H1 (cell line): Measurements from ENCODE around the gene NR2C2AP. TPM values are rescaled to one million over a fixed set of nuclear protein-coding genes. Genes with fewer than 3 reads are reported as not detected.
A peak's percentile ranks its signal among the peaks of the same experiment; 100 is the strongest.

ENCODE experiments used
- FOSL1 ChIP-seq: IDR thresholded peaks from 2 replicates; pipeline ENCODE4 v1.6.1; 2011; ENCODE audit warnings: mild to moderate bottlenecking, low read depth, low read length, moderate library complexity; ENCODE audit not compliant: insufficient read depth
- NRF1 ChIP-seq: IDR thresholded peaks from 2 replicates; pipeline ENCODE4 v1.6.1; 2011; ENCODE audit warnings: mild to moderate bottlenecking, low read depth, low read length, improper control_type of control experiment
- SIN3A ChIP-seq, 2 experiments: IDR thresholded peaks in 1 of 2; conservative IDR thresholded peaks in 1 of 2; 2 replicates each; pipeline ENCODE4 v1.6.1; 2011 to 2012; ENCODE audit warnings: low read length in 2 of 2, improper control_type of control experiment in 1 of 2, low read depth in 1 of 2, mild to moderate bottlenecking in 1 of 2
- SIRT6 ChIP-seq: IDR thresholded peaks from one replicate; pipeline ENCODE4 v1.7.1; 2012; ENCODE audit warnings: low read length, inconsistent platforms
- polyA plus RNA-seq, 7 experiments: library from polyadenylated mRNA; depleted of rRNA in 3 of 7; stranded (reverse) in 5 of 7; unstranded in 2 of 7; fragments of >200 nt in 5 of 7; fragments of 200-250 nt in 2 of 7; gene quantifications; 1 replicate in 5 of 7; 2 replicates in 1 of 7; 4 replicates in 1 of 7; pipeline versions ENCODE4 v1.2.1 to v1.2.3, GENCODE V29; 2011 to 2013; ENCODE audit warnings: missing spikeins in 2 of 7, mixed read lengths in 2 of 7
- total RNA-seq: library from RNA; stranded (reverse); fragmentation: NEBNext Ultra II Directional; extraction: Animal tissue kit (Norgen Biotek cat#: 25700); gene quantifications from 2 replicates; pipeline ENCODE4 v1.2.1, GENCODE V29; 2021
- TF ChIP-seq, protein P1 (sequence below), 3 experiments: IDR thresholded peaks; 1 replicate in 2 of 3; 2 replicates in 1 of 3; pipeline versions ENCODE4 v1.5.1 to v1.6.1; 2011; ENCODE audit warnings: low read length in 3 of 3, mild to moderate bottlenecking in 3 of 3, inconsistent platforms in 2 of 3, low read depth in 1 of 3, moderate library complexity in 1 of 3; ENCODE audit not compliant: insufficient read depth in 1 of 3; ENCODE audit errors: control extremely low read depth in 1 of 3
- TF ChIP-seq, protein P2 (sequence below): fragments of 300-600 bp; sonication (generic); IDR thresholded peaks from 2 replicates; pipeline ENCODE4 v1.7.1; 2012; ENCODE audit warnings: low read length, moderate library complexity, mild to moderate bottlenecking, inconsistent platforms; ENCODE audit not compliant: insufficient replicate concordance

The NR2C2AP gene
- total and polyA plus RNA-seq, 2 of the 8 experiments (the other 6 are each of a cell fraction or from before 2014, with no cell fraction given): 16.4 to 20.5 TPM

DNA sequence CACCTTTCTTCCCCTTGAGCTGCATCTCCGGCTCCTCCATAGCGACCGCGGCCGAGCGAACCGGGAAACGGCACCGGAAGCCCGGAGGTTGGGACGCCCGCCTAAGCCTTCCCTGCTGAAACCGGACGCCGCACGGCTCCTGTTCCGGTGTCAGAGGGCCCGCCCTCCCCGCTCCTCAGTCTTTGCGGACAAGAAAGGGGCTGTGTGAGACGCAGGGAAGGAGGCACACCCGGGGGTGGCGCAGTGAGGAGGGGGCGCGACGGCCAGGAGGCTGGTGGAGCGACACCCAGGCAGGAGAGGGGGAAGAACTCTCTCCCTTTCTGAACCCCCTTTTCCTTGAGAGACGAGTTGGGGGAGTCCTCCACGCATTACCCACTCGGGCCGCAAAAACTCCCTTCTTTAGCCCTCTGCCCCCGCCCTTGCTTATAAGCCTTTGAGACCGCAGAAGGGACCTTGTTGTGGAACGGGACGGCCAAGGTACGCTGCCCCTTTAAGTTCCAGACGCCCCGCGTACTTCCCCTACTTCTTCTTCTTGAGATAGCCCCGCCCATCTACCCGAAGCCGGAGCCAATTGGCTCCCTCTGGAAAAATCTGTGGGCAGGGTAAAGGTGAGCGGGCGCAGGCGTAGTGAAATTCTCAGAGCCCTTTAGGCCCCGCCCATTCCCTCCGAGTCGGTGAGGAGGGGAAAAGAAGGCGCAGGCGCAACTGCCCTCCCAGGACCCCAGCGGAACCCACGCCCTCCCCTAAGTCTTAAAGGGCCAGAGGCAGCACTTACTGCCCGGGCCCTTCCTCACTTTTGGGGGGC, 10.9 kb downstream of the NR2C2AP start, which contains the start of the genes BORCS8 and RFXANK (continued):
- peak; percentile 88 for TF ChIP-seq NRF1
- 0 out of 2 replicates have a peak, but pooled peaks have one; percentile 22 for TF ChIP-seq FOSL1
- TF ChIP-seq, protein P1, sequence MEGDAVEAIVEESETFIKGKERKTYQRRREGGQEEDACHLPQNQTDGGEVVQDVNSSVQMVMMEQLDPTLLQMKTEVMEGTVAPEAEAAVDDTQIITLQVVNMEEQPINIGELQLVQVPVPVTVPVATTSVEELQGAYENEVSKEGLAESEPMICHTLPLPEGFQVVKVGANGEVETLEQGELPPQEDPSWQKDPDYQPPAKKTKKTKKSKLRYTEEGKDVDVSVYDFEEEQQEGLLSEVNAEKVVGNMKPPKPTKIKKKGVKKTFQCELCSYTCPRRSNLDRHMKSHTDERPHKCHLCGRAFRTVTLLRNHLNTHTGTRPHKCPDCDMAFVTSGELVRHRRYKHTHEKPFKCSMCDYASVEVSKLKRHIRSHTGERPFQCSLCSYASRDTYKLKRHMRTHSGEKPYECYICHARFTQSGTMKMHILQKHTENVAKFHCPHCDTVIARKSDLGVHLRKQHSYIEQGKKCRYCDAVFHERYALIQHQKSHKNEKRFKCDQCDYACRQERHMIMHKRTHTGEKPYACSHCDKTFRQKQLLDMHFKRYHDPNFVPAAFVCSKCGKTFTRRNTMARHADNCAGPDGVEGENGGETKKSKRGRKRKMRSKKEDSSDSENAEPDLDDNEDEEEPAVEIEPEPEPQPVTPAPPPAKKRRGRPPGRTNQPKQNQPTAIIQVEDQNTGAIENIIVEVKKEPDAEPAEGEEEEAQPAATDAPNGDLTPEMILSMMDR (IDR thresholded peaks at IDR 0.05; ENCODE audit: control extremely low read depth in 1 of 3, insufficient read depth in 1 of 3, low read depth in 1 of 3, low read length in 3 of 3): peak in 1 of 3 experiments; percentile 4; a peak in 1 of 4 replicates
- TF ChIP-seq SIRT6: no peak
- TF ChIP-seq, protein P2, sequence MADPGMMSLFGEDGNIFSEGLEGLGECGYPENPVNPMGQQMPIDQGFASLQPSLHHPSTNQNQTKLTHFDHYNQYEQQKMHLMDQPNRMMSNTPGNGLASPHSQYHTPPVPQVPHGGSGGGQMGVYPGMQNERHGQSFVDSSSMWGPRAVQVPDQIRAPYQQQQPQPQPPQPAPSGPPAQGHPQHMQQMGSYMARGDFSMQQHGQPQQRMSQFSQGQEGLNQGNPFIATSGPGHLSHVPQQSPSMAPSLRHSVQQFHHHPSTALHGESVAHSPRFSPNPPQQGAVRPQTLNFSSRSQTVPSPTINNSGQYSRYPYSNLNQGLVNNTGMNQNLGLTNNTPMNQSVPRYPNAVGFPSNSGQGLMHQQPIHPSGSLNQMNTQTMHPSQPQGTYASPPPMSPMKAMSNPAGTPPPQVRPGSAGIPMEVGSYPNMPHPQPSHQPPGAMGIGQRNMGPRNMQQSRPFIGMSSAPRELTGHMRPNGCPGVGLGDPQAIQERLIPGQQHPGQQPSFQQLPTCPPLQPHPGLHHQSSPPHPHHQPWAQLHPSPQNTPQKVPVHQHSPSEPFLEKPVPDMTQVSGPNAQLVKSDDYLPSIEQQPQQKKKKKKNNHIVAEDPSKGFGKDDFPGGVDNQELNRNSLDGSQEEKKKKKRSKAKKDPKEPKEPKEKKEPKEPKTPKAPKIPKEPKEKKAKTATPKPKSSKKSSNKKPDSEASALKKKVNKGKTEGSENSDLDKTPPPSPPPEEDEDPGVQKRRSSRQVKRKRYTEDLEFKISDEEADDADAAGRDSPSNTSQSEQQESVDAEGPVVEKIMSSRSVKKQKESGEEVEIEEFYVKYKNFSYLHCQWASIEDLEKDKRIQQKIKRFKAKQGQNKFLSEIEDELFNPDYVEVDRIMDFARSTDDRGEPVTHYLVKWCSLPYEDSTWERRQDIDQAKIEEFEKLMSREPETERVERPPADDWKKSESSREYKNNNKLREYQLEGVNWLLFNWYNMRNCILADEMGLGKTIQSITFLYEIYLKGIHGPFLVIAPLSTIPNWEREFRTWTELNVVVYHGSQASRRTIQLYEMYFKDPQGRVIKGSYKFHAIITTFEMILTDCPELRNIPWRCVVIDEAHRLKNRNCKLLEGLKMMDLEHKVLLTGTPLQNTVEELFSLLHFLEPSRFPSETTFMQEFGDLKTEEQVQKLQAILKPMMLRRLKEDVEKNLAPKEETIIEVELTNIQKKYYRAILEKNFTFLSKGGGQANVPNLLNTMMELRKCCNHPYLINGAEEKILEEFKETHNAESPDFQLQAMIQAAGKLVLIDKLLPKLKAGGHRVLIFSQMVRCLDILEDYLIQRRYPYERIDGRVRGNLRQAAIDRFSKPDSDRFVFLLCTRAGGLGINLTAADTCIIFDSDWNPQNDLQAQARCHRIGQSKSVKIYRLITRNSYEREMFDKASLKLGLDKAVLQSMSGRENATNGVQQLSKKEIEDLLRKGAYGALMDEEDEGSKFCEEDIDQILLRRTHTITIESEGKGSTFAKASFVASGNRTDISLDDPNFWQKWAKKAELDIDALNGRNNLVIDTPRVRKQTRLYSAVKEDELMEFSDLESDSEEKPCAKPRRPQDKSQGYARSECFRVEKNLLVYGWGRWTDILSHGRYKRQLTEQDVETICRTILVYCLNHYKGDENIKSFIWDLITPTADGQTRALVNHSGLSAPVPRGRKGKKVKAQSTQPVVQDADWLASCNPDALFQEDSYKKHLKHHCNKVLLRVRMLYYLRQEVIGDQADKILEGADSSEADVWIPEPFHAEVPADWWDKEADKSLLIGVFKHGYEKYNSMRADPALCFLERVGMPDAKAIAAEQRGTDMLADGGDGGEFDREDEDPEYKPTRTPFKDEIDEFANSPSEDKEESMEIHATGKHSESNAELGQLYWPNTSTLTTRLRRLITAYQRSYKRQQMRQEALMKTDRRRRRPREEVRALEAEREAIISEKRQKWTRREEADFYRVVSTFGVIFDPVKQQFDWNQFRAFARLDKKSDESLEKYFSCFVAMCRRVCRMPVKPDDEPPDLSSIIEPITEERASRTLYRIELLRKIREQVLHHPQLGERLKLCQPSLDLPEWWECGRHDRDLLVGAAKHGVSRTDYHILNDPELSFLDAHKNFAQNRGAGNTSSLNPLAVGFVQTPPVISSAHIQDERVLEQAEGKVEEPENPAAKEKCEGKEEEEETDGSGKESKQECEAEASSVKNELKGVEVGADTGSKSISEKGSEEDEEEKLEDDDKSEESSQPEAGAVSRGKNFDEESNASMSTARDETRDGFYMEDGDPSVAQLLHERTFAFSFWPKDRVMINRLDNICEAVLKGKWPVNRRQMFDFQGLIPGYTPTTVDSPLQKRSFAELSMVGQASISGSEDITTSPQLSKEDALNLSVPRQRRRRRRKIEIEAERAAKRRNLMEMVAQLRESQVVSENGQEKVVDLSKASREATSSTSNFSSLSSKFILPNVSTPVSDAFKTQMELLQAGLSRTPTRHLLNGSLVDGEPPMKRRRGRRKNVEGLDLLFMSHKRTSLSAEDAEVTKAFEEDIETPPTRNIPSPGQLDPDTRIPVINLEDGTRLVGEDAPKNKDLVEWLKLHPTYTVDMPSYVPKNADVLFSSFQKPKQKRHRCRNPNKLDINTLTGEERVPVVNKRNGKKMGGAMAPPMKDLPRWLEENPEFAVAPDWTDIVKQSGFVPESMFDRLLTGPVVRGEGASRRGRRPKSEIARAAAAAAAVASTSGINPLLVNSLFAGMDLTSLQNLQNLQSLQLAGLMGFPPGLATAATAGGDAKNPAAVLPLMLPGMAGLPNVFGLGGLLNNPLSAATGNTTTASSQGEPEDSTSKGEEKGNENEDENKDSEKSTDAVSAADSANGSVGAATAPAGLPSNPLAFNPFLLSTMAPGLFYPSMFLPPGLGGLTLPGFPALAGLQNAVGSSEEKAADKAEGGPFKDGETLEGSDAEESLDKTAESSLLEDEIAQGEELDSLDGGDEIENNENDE: no peak
- peak; percentile 46 to 94; a peak in 3 of 4 replicates for TF ChIP-seq SIN3A (conservative IDR thresholded peaks at IDR 0.05 in 1 of 2, IDR thresholded peaks at IDR 0.05 in 1 of 2; ENCODE audit: low read depth in 1 of 2, low read length in 2 of 2)
